Measurements from ENCODE around the gene ZDHHC1. TPM values are rescaled to one million over a fixed set of nuclear protein-coding genes. Genes with fewer than 3 reads are reported as not detected.

Gene ZDHHC1
- total and polyA plus RNA-seq, 2 of the 13 experiments (the other 11 are each of a cell fraction or from before 2014, with no cell fraction given): 0.51 to 1.1 TPM

- intact Hi-C loops (cut with micrococcal nuclease; ENCODE audit: unreplicated experiment): no loop called here
- Histone ChIP-seq H3K79me2 (ENCODE audit: insufficient read depth, low read length) (no peaks in the 10 kb centered on the region), H2AFZ (ENCODE audit: low read length) (no peak overlapping the region), H3K27me3 (ENCODE audit: control insufficient read depth in 1 of 2, insufficient read depth in 2 of 2, low read length in 2 of 2) (no peaks in the 10 kb centered on the region), H3K9ac (ENCODE audit: insufficient read depth, low read depth, low read length) (no peak overlapping the region; the same call in 1 of the 2 replicates), H3K4me1 (ENCODE audit: insufficient read depth, low read length) (peaks cover 57% of the 10 kb centered on the region), H3K4me3 (replicated peaks in 1 of 3; ENCODE audit: insufficient read depth in 1 of 3, low read depth in 2 of 3, low read length in 3 of 3) (no peak overlapping the region), H3K9me3 (ENCODE audit: low read length) (no peaks in the 10 kb centered on the region), H3K36me3 (replicated peaks in 1 of 2; ENCODE audit: control insufficient read depth in 1 of 2, insufficient read depth in 2 of 2, low read length in 2 of 2) (peaks cover 8 to 14% of the 10 kb centered on the region in 2 experiments; a peak in 3 of 5 replicates), H3K27ac (ENCODE audit: extremely low read length, insufficient read depth, low read length) (peak overlapping the region; percentile 88), H3K4me2 (ENCODE audit: low read depth, low read length) (no peak overlapping the region), H4K20me1 (ENCODE audit: insufficient read depth, low read length) (no peaks in the 10 kb centered on the region)
- no peak for ATAC-seq
- in situ Hi-C loops (cut with HindIII; ENCODE audit: extremely low pct_ligation_motif_present, low pct_unique_long_range_greater_than_20kb): no loop called here
- no peak for FAIRE-seq
- BruUV-seq (replicated peaks): no TSS peak
- DNase-seq (ENCODE audit: low spot score): no peak
- CTCF ChIA-PET (ENCODE audit: low intra/inter-chr PET ratio, low total read pairs): interaction anchor here (3.1 kb wide), 1 partner anchor 21 kb away, joined by 9 read pairs; no protein-coding TSS in a partner anchor
- WGBS (ENCODE audit: low lambda C conversion rate): 99% methylated on average over 7 of the region's 7 CpGs
- TF ChIP-seq ZNF761 (CRISPR knock-in tag; conservative IDR thresholded peaks at IDR 0.05) (0 out of 2 replicates have a peak, but pooled peaks have one; percentile 4), ZNF773 (CRISPR knock-in tag; IDR thresholded peaks at IDR 0.05; ENCODE audit: borderline replicate concordance) (no peak)
- TF ChIP-seq, protein P1, sequence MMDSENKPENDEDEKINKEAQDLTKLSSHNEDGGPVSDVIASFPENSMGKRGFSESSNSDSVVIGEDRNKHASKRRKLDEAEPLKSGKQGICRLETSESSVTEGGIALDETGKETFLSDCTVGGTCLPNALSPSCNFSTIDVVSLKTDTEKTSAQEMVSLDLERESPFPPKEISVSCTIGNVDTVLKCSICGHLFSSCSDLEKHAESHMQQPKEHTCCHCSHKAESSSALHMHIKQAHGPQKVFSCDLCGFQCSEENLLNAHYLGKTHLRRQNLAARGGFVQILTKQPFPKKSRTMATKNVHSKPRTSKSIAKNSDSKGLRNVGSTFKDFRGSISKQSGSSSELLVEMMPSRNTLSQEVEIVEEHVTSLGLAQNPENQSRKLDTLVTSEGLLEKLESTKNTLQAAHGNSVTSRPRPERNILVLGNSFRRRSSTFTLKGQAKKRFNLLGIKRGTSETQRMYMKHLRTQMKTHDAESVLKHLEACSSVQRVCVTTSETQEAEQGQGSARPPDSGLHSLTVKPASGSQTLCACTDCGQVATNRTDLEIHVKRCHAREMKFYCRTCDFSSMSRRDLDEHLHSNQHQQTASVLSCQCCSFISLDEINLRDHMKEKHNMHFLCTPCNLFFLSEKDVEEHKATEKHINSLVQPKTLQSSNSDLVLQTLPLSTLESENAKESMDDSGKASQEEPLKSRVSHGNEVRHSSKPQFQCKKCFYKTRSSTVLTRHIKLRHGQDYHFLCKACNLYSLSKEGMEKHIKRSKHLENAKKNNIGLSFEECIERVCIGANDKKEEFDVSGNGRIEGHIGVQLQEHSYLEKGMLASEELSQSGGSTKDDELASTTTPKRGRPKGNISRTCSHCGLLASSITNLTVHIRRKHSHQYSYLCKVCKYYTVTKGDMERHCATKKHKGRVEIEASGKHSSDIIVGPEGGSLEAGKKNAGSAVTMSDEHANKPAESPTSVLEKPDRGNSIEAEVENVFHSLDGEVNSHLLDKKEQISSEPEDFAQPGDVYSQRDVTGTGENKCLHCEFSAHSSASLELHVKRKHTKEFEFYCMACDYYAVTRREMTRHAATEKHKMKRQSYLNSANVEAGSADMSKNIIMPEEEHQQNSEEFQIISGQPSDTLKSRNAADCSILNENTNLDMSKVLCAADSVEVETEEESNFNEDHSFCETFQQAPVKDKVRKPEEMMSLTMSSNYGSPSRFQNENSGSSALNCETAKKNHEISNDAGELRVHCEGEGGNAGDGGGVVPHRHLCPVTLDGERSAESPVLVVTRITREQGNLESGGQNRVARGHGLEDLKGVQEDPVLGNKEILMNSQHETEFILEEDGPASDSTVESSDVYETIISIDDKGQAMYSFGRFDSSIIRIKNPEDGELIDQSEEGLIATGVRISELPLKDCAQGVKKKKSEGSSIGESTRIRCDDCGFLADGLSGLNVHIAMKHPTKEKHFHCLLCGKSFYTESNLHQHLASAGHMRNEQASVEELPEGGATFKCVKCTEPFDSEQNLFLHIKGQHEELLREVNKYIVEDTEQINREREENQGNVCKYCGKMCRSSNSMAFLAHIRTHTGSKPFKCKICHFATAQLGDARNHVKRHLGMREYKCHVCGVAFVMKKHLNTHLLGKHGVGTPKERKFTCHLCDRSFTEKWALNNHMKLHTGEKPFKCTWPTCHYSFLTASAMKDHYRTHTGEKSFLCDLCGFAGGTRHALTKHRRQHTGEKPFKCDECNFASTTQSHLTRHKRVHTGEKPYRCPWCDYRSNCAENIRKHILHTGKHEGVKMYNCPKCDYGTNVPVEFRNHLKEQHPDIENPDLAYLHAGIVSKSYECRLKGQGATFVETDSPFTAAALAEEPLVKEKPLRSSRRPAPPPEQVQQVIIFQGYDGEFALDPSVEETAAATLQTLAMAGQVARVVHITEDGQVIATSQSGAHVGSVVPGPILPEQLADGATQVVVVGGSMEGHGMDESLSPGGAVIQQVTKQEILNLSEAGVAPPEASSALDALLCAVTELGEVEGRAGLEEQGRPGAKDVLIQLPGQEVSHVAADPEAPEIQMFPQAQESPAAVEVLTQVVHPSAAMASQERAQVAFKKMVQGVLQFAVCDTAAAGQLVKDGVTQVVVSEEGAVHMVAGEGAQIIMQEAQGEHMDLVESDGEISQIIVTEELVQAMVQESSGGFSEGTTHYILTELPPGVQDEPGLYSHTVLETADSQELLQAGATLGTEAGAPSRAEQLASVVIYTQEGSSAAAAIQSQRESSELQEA (CRISPR knock-in tag; IDR thresholded peaks at IDR 0.05; ENCODE audit: not compliant biosample characterization): peak; percentile 5
- TF ChIP-seq, protein P2, sequence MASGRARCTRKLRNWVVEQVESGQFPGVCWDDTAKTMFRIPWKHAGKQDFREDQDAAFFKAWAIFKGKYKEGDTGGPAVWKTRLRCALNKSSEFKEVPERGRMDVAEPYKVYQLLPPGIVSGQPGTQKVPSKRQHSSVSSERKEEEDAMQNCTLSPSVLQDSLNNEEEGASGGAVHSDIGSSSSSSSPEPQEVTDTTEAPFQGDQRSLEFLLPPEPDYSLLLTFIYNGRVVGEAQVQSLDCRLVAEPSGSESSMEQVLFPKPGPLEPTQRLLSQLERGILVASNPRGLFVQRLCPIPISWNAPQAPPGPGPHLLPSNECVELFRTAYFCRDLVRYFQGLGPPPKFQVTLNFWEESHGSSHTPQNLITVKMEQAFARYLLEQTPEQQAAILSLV (CRISPR knock-in tag; IDR thresholded peaks at IDR 0.05; ENCODE audit: borderline replicate concordance): no peak
- POLR2A ChIA-PET: interaction anchor here (1.3 to 6.7 kb wide), 4 partner anchors 13 to 198 kb away, joined by 7 to 182 read pairs (median 27); partner anchors contain the start of genes ATP6V0D1, FHOD1 and HSD11B2
These were observed 28.8 kb upstream of the ZDHHC1 start for GRCh38 chr16:67445126-67445426.

Data from HepG2 (cell line).